K562 (cell line): Measurements from ENCODE around the gene MTRFR. TPM values are rescaled to one million over a fixed set of nuclear protein-coding genes. Genes with fewer than 3 reads are reported as not detected.

ENCODE experiments used
- ATAC-seq: fragments of 200-7000 bp; cut with Tn5 transposase; 3 replicates; pipeline ENCODE4 v1.9.1; 2020; ENCODE audit warnings: moderate library complexity
- BruUV-seq: library from RNA; stranded (reverse); fragments of 400-500 nt; replicated peaks from 2 replicates; lab custom pipeline; 2021; lab: Mats Ljungman, UMichigan
- CTCF ChIA-PET: fragments of 300-600 bp; formaldehyde crosslinking; extraction: SDS; loops from one replicate; lab custom pipeline; 2021; ENCODE audit warnings: low intra/inter-chr PET ratio; lab: Yijun Ruan, JAX
- POLR2A ChIA-PET: fragments of 300-600, 350-650 bp; sonication (Branson Sonifier 250); formaldehyde crosslinking; extraction: SDS; loops from one replicate; lab custom pipeline; 2021; ENCODE audit warnings: antibody characterized with exemption, inconsistent platforms; lab: Yijun Ruan, JAX
- DNase-seq, 4 experiments: peaks; one replicate each; pipeline versions ENCODE4 v3.0.0 to v3.0.0-alpha.2; 2011 to 2018; ENCODE audit warnings: low spot score in 3 of 4, mixed read lengths in 3 of 4; ENCODE audit errors: extremely low read depth in 1 of 4
- FAIRE-seq: peaks from 2 replicates; lab custom pipeline; 2011; peaks lifted over from hg19 to GRCh38; lab: Jason Lieb, UNC
- H2AFZ ChIP-seq: 2 replicates; pipeline ENCODE4 v1.6.0; 2011; ENCODE audit warnings: low read depth, low read length, control low read depth, inconsistent platforms
- H3K27ac ChIP-seq: fragments of 200-600 bp; 3 replicates; pipeline ENCODE4 v1.8.0; 2011; ENCODE audit warnings: low read depth, mild to moderate bottlenecking, control low read depth, inconsistent platforms, low read length, moderate library complexity, mixed read lengths; ENCODE audit errors: extremely low read depth
- H3K27me3 ChIP-seq, 2 experiments: fragments of 300-600 bp in 1 of 2; 2 replicates in 1 of 2; 3 replicates in 1 of 2; pipeline versions ENCODE4 v1.6.0 to v1.8.0; 2011; ENCODE audit warnings: inconsistent platforms in 2 of 2, low read length in 2 of 2, mild to moderate bottlenecking in 1 of 2, mixed read lengths in 1 of 2, moderate library complexity in 1 of 2; ENCODE audit not compliant: control insufficient read depth in 2 of 2, insufficient read depth in 2 of 2
- H3K36me3 ChIP-seq: fragments of 300-600 bp; 3 replicates; pipeline ENCODE4 v1.8.0; 2011; ENCODE audit warnings: mild to moderate bottlenecking, low read length, inconsistent platforms; ENCODE audit not compliant: control insufficient read depth, insufficient read depth
- H3K4me1 ChIP-seq, 2 experiments: fragments of 200-600 bp in 1 of 2; replicated peaks in 1 of 2; 2 replicates in 1 of 2; 3 replicates in 1 of 2; pipeline versions ENCODE4 v1.5.1 to v1.8.0; 2011; ENCODE audit warnings: inconsistent platforms in 2 of 2, low read length in 2 of 2, mild to moderate bottlenecking in 1 of 2, mixed read lengths in 1 of 2, moderate library complexity in 1 of 2; ENCODE audit not compliant: control insufficient read depth in 2 of 2, insufficient read depth in 2 of 2
- H3K4me2 ChIP-seq: 2 replicates; pipeline ENCODE4 v1.6.1; 2011; ENCODE audit warnings: low read length, control low read depth, inconsistent platforms, mixed read lengths; ENCODE audit not compliant: insufficient read depth
- H3K4me3 ChIP-seq: fragments of 200-600 bp; sonication (generic), shearing (Covaris generic); 2 replicates; pipeline ENCODE4 v1.5.1; 2016; ENCODE audit warnings: control low read depth, inconsistent platforms
- H3K79me2 ChIP-seq: fragments of 200-600 bp; 3 replicates; pipeline ENCODE4 v1.8.0; 2011; ENCODE audit warnings: low read length, inconsistent platforms; ENCODE audit not compliant: control insufficient read depth, insufficient read depth
- H3K9ac ChIP-seq, 2 experiments: 2 replicates each; pipeline versions ENCODE4 v1.6.0 to v1.6.1; 2011; ENCODE audit warnings: low read depth in 2 of 2, low read length in 2 of 2, control low read depth in 1 of 2, inconsistent platforms in 1 of 2, mild to moderate bottlenecking in 1 of 2, mixed read lengths in 1 of 2; ENCODE audit not compliant: insufficient read depth in 1 of 2
- H3K9me1 ChIP-seq: one replicate; pipeline ENCODE4 v1.6.0; 2011; ENCODE audit warnings: inconsistent platforms, mild to moderate bottlenecking, low read length, moderate library complexity; ENCODE audit not compliant: control insufficient read depth, insufficient read depth
- H3K9me3 ChIP-seq: replicated peaks from 2 replicates; pipeline ENCODE4 v1.5.1; 2011; ENCODE audit warnings: low read depth, low read length, inconsistent platforms; ENCODE audit not compliant: control insufficient read depth, insufficient read depth
- H4K20me1 ChIP-seq: replicated peaks from 2 replicates; pipeline ENCODE4 v1.6.1; 2011; ENCODE audit warnings: low read length, inconsistent platforms, mixed read lengths; ENCODE audit not compliant: control insufficient read depth, insufficient read depth
- FOXJ2 ChIP-seq: fragments of 200-800 bp; sonication (Bioruptor generic); IDR thresholded peaks from 2 replicates; pipeline ENCODE4 v1.6.1; 2016; ENCODE audit warnings: missing genetic modification characterization, missing compliant biosample characterization
- KAT2B ChIP-seq: IDR thresholded peaks from one replicate; pipeline ENCODE4 v1.6.1; 2012; ENCODE audit warnings: low read depth, mild to moderate bottlenecking, control low read depth, inconsistent platforms, low read length, moderate library complexity
- LEF1 ChIP-seq: fragments of 450-650 bp; IDR thresholded peaks from 2 replicates; pipeline ENCODE4 v1.6.1; 2016; ENCODE audit warnings: mild to moderate bottlenecking
- NFATC3 ChIP-seq: fragments of 450-650 bp; IDR thresholded peaks from 2 replicates; pipeline ENCODE4 v1.6.1; 2017; ENCODE audit warnings: mild to moderate bottlenecking
- PHF20 ChIP-seq: fragments of 450-650 bp; IDR thresholded peaks from 2 replicates; pipeline ENCODE4 v1.6.1; 2018; ENCODE audit not compliant: partially characterized antibody
- RBM25 ChIP-seq: fragments of 200-400 bp; formaldehyde crosslinking; IDR thresholded peaks from 2 replicates; pipeline ENCODE4 v1.6.1; 2018; ENCODE audit warnings: low read length, low read depth, moderate library complexity; ENCODE audit not compliant: severe bottlenecking
- STAT5B ChIP-seq: fragments of 250-450 bp; sonication (Bioruptor Pico); IDR thresholded peaks from 2 replicates; pipeline ENCODE4 v1.8.0; 2021; ENCODE audit warnings: mild to moderate bottlenecking, inconsistent platforms
- U2AF1 ChIP-seq: fragments of 200-400 bp; formaldehyde crosslinking; optimal IDR thresholded peaks from 2 replicates; pipeline ENCODE3; 2017; ENCODE audit warnings: mild to moderate bottlenecking, low read depth, low read length, moderate library complexity
- ZBTB1 ChIP-seq: sonication (generic); formaldehyde crosslinking; IDR thresholded peaks from 2 replicates; pipeline ENCODE4 v1.8.1; 2023; ENCODE audit warnings: missing genetic modification reagents, low read depth, mild to moderate bottlenecking, borderline replicate concordance
- ZNF197 ChIP-seq: fragments of 200-800 bp; sonication (Bioruptor generic); IDR thresholded peaks from 2 replicates; pipeline ENCODE4 v1.6.1; 2016; ENCODE audit warnings: low read depth, missing genetic modification characterization, missing compliant biosample characterization
- ZNF584 ChIP-seq: fragments of 200-800 bp; sonication (Bioruptor generic); IDR thresholded peaks from 2 replicates; pipeline ENCODE4 v1.6.1; 2016; ENCODE audit warnings: low read depth, mild to moderate bottlenecking, missing genetic modification characterization, missing compliant biosample characterization
- WGBS: fragments of 100-300 bp; shearing (Covaris generic); methylation state at CpG from one replicate; pipeline ENCODE4 v1.1.6; 2016; ENCODE audit warnings: low coverage, mixed read lengths; ENCODE audit not compliant: insufficient coverage; ENCODE audit errors: missing lambda C conversion rate; 5-methylcytosine and 5-hydroxymethylcytosine counted together
- in situ Hi-C: fragments of 300-500 bp; cut with MboI; formaldehyde crosslinking; loops from 4 replicates; pipeline ENCODE4 v1.15.0; 2018; ENCODE audit warnings: inconsistent platforms, mixed read lengths
- intact Hi-C: fragments of 100-400 bp; cut with micrococcal nuclease; formaldehyde crosslinking; loops from 2 replicates; pipeline ENCODE4 v1.14.2; 2022
- polyA plus RNA-seq, 8 experiments: library from polyadenylated mRNA; depleted of rRNA in 4 of 8; stranded (reverse) in 5 of 8; unstranded in 3 of 8; fragments of >200 nt; fragmentation: Nextera tagmentation in 2 of 8; fragmentation: Illumina TruSeq in 1 of 8; extraction: Ambion mirVana in 2 of 8; extraction: Trizol in 1 of 8; gene quantifications; 2 replicates each; pipeline versions ENCODE4 v1.2.1 to v1.2.3, GENCODE V29; 2011 to 2014; ENCODE audit warnings: inconsistent platforms in 1 of 8, missing spikeins in 1 of 8
- total RNA-seq, 7 experiments: library from RNA; depleted of rRNA in 6 of 7; stranded (reverse); fragments of >200 nt in 6 of 7; fragmentation: Illumina TruSeq in 2 of 7; extraction: Trizol in 2 of 7; gene quantifications; 2 replicates each; pipeline versions ENCODE4 v1.2.1 to v1.2.3, GENCODE V29; 2011 to 2021; ENCODE audit warnings: low replicate concordance in 1 of 7
- TF ChIP-seq, protein P1 (sequence below): fragments of 250-450 bp; sonication (Bioruptor Pico); IDR thresholded peaks from 2 replicates; pipeline ENCODE4 v1.5.0; 2022; ENCODE audit warnings: mild to moderate bottlenecking

The MTRFR gene
- total and polyA plus RNA-seq, 9 of the 15 experiments (the other 6 are each of a cell fraction or from before 2014, with no cell fraction given), result 16.7 to 55.6 (median 34.7) TPM

DNA sequence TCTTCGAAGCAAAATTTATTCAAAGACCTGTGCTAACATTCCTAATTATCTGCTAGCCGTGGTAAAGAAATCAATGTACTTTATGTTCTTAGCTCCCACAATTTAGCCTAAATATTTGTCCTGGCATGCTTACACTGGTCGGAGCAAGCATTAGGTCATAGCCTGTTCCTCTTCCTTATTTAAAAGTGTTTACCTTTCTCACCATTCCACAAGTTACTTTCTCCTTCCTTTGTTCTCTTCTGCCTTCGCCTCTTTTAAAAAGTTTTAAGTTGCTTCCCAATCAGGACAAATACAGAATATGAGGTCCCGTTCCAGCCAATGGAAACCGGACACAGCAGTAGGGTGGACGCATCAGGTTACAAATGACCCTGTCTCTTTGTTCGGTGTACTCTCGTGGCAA is 26.8 kb downstream of the MTRFR start:
- H3K79me2 ChIP-seq, result no peaks in the 10 kb centered on the region
- in situ Hi-C loops, result no loop called here
- DNase-seq (no peak), ATAC-seq (no peak), FAIRE-seq (peak; percentile 15)
- H3K9me3 ChIP-seq, result no peaks in the 10 kb centered on the region
- WGBS, result 80% methylated on average over 9 of the region's 9 CpGs
- no peak overlapping the region for H3K27ac ChIP-seq
- ChIA-PET CTCF (no interaction called here), POLR2A (no interaction called here)
- no peak for TF ChIP-seq ZNF584
- no peak overlapping the region for H3K9ac ChIP-seq
- no peak overlapping the region for H3K4me2 ChIP-seq
- no TSS peak for BruUV-seq
- H3K36me3 ChIP-seq, result peaks cover 79% of the 10 kb centered on the region
- peaks cover 0 to 5% of the 10 kb centered on the region in 2 experiments; a peak in 3 of 5 replicates for H3K4me1 ChIP-seq
- H3K27me3 ChIP-seq, result no peaks in the 10 kb centered on the region
- no peak overlapping the region for H2AFZ ChIP-seq
- H3K9me1 ChIP-seq, result no peaks in the 10 kb centered on the region
- H4K20me1 ChIP-seq, result no peaks in the 10 kb centered on the region
- intact Hi-C loops, result no loop called here
- H3K4me3 ChIP-seq, result no peak overlapping the region

DNA sequence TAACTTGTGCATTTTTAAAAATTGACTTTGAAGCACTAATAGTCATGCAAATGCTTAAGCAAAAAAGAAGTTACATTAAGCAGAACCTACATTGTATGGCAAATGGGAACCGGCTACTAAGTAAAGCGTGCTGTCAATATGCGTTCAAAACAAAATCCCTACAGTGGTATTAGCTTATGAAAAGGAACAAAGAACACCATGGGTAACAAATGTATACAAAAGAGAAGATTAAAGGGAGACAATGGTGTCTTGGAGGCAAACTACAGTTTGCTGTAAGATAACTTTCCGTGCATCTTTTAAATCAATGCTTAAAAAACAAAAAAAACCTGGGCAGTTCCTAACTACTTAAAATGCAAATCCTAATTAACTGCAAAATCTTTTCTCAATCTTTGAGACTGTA is 28.0 kb downstream of the MTRFR start:
- ATAC-seq (no peak), DNase-seq (no peak), FAIRE-seq (peak; percentile 6)
- intact Hi-C loops, result no loop called here
- BruUV-seq, result TSS peak; percentile 67
- Histone ChIP-seq H3K27me3 (no peaks in the 10 kb centered on the region), H2AFZ (no peak overlapping the region), H3K4me1 (peaks cover 4 to 5% of the 10 kb centered on the region in 2 experiments; a peak in 4 of 5 replicates), H3K9ac (no peak overlapping the region), H3K79me2 (no peaks in the 10 kb centered on the region), H3K9me1 (no peaks in the 10 kb centered on the region), H3K27ac (no peak overlapping the region), H3K4me2 (no peak overlapping the region), H3K4me3 (no peak overlapping the region), H3K36me3 (peaks cover 77% of the 10 kb centered on the region), H4K20me1 (no peaks in the 10 kb centered on the region), H3K9me3 (no peaks in the 10 kb centered on the region)
- 88% methylated on average over 4 of the region's 4 CpGs for WGBS
- in situ Hi-C loops, result no loop called here
- POLR2A ChIA-PET, result no interaction called here
- CTCF ChIA-PET, result no interaction called here
- TF ChIP-seq ZBTB1, result no peak
- no peak for TF ChIP-seq PHF20
- no peak for TF ChIP-seq LEF1
- no peak for TF ChIP-seq NFATC3
- no peak for TF ChIP-seq RBM25
- TF ChIP-seq STAT5B (CRISPR knock-in tag), result no peak
- TF ChIP-seq KAT2B, result no peak
- no peak for TF ChIP-seq ZNF197 (CRISPR knock-in tag)
- TF ChIP-seq, protein P1, sequence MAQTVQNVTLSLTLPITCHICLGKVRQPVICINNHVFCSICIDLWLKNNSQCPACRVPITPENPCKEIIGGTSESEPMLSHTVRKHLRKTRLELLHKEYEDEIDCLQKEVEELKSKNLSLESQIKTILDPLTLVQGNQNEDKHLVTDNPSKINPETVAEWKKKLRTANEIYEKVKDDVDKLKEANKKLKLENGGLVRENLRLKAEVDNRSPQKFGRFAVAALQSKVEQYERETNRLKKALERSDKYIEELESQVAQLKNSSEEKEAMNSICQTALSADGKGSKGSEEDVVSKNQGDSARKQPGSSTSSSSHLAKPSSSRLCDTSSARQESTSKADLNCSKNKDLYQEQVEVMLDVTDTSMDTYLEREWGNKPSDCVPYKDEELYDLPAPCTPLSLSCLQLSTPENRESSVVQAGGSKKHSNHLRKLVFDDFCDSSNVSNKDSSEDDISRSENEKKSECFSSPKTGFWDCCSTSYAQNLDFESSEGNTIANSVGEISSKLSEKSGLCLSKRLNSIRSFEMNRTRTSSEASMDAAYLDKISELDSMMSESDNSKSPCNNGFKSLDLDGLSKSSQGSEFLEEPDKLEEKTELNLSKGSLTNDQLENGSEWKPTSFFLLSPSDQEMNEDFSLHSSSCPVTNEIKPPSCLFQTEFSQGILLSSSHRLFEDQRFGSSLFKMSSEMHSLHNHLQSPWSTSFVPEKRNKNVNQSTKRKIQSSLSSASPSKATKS (CRISPR knock-in tag), result no peak
- no peak for TF ChIP-seq FOXJ2 (tag)
- no peak for TF ChIP-seq U2AF1
